ENCODE results near the gene PTPRT.

Gene PTPRT

DNA sequence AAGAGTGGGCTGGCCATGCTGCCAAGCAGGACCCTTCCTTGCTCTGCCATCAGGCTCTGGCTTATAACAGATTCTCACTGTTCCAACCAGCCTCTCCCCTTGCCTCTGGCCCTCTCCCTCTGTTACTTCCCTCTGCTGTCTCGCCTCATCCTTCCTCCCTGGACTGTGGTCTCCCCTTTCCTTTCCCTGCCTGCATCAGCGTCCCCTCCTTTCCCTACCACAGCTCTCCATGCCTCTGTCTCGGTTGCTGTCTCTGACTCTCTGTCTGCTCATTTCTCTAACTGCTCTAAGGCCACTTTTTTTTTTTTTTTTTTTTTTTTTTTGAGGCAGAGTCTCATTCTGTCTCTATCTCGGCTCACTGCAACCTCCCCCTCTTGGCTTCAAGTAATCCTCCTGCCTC is 173.4 kb downstream of the PTPRT start:
- DNase-seq: no peak

DNA sequence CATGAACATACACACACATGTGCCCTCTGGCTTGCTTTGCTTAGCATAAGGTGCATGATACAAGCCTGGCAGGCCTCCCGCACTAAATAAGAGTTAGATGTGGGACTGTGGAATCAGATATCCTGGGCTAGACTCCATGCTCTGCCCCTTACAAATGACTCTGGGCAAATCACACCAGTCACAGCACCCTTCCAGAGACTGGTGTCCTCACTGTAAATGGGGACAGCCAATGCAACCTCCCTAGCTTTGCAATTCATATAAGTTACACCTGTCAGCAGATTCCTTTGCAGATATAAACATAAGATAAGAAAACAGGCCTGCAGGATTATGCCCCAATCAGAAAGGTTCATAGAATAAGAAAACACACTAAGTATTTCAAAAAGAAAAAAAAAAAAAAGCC is 174.1 kb downstream of the PTPRT start:
- no peak for DNase-seq

DNA sequence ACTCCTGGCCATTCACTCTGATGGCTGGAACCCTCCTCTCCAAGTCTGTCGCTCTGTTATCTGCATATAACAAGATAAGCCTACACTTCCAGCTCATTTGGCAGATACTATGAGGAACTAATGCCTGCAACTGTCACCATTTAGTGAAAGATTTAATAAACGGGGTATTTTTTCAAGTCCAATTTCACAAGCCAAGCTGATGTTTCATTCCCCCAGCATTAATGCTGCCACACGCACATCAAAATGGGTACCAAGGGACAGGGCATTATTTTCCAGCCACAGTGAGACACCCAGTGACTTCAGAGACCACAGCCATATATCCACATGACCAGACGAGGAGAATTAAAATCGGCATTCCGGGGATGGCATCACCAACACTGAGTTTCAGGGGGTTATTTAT is 175.5 kb downstream of the PTPRT start:
- no peak for DNase-seq

DNA sequence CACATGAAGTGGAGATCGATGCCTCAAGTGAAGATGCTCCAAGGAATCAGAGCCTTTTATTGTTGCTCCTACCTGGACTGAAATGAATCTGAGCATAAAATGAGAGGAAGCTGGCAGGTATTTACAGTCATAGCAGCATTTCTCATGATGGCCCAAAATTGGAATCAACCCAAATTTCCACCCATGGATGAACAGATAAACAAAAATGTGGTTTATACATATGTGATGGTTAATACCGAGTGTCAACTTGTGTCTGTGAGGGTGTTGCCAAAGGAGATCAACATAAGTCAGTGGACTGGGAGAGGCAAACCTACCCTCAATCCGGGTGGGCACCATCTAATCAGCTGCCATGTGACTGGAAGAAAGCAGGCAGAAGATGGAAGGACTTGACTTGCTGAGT is 178.2 kb downstream of the PTPRT start:
- DNase-seq: no peak

DNA sequence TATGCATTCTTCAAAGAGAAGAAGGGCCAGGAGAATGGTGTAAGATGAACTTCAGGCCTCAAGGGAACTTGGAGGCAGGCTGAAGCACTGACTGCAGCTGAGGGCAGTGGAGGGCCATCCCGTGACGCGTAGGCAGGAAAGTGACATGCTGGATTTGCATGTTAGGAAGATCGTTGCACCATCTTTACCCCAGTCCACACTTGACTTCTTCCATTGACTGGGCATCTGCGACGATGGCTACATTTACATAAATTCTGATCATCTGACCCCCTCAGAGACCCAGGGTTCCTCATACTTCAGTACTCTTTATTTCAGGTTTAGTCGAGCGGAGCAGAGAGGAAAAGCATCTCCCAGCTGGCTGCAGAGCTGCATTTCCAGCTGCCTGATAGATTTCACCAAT is 180.2 kb downstream of the PTPRT start:
- DNase-seq: no peak

DNA sequence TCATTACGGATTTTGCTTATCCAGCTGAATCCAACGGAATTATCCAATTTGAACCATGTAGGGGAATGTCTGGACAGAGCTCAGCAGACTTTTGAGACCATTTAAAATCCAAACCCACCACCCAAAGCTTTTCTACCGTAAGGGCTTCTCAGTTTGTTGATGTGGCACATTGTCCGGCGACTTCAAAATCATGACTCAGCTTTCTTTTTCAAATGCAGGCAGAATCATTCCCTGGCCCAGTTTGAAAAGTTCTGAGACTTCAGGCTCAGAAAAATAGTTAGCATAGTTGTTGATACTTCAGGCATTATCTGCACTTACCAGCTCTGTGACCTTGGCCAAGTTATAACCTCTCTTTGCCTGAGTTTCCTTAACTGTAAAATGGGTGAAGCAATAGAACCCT is 182.2 kb downstream of the PTPRT start:
- DNase-seq: no peak

DNA sequence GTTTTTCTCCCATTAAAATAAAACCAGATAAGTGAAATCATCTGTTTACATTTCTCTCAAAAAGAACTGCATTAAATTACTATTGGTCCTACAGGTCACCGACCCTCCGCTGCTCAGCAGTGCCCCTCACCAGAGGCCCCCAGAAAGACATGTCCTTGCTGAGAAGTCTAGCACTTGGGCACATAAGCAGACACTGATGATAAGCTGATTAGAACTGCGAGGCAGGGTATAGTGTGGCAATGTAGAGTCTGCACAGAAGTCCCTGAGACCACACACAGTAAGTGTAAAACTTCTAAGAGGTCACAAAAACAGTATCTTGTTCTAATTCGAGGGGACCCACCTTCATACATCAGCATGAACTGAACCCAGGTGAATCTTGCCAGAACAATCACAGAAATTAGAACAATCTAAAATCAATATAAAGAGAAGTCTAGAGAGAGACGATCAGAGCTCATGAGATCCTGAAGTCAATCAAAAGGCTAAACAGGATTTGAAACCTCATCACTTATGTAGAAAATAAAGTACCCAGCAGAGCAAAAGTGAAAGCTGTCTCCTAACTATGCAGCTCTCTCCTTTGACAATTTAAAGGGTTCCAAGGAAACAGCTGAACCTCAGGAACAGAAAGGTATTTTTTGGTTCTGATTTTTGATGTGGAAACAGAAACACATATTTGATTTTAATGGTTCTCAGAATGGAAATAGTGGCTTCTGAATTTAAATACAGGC is 182.9 kb downstream of the PTPRT start:
- no peak for DNase-seq

DNA sequence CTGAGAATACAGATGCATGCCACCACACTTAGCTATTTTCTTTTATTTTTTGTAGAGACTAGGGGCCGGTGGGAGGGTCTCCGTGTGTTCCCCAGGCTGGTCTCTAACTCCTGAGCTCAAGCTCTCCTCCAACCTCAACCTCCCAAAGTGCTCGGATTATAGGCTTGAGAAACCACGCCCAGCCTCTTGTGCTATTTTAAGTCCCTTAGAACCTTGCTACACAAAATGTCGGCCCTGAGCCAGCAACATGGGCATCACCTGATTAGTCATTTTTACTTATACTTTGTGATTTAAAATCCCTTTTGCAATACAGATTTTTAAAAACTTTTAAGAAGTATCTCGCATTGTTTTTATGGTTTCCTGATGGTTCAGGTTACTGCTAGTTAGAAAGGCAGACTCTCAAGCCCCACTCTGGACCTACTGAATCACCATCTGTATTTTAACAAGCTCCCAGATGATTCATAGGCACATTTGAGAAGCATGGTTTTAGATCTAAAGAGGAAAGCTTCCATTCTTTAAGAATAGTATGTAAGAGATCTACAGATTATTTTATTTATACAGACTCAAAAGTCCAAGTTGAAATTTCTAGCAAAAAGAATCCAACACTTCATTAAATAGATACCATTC is 186.3 kb downstream of the PTPRT start:
- no peak for DNase-seq

DNA sequence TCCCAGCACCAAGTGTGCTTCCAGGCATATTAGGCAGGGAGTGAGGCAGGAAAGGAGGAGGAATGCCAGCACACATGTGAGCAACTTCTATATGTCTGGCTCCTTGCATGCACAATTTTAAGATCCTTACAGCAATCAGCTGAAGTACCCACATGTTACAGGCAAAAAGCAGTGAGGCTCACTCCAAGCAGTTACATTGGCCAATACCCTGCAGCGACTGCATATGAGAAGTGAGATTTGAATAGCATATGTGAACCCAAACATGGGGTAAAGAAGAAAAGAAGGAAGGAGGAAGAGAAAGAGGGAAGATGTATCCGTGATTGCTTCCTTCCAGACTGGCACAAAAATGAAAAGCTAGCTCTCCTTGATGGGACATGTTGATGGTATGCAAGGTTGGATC is 193.6 kb downstream of the PTPRT start:
- no peak for DNase-seq

DNA sequence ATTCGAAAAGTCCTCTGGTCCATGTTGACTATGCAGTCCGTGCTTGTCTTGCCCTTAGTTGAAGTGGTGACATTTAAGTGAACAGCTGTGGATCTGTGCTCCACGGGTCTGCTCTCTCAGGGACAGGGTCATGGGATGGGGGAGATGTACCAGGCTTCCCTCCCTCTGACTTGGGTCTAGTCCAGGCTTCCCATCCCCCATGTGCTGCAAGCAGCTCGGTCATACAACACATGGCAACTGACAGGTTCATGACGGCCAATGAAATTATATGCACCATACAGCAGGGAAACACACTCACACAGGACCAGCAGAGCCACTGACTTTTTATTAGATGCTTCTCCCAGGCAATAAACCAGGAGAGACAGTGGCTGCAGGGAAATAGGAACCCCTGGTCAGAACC is 201.4 kb downstream of the PTPRT start:
- DNase-seq: no peak

DNA sequence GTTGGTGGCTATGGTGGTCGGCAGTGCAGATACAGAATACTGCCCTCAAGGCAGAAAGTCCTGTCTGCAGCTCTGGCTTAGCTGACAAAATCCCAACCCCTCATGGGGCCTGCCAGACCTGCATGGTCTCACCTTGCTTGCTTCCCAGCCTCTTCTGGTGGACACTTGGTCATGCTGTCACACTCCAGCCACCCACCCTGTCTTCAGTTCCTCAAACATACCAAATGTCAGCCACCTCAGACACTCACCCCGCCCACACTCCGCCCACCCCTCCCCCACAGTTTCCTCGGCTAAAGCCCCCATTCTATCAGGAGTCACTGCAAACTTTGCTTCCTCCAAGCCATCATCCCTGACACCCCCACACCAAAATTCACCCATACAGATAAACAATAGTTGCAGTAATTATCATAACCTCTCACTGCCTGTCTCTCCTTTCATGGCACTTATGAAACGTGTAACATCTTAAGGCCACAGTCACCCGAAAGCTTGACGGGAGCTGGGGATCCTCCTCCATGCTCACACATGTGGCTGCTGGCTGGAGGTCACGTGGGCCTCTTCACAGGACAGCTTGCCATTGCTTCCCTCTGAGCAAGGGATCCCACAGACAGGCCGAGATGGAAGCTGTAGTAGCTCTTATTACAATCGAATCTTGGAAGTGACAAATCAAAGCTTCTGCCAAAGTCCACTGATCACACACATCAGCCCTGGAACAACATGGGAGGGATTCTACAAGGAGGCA is 202.2 kb downstream of the PTPRT start:
- DNase-seq: no peak

DNA sequence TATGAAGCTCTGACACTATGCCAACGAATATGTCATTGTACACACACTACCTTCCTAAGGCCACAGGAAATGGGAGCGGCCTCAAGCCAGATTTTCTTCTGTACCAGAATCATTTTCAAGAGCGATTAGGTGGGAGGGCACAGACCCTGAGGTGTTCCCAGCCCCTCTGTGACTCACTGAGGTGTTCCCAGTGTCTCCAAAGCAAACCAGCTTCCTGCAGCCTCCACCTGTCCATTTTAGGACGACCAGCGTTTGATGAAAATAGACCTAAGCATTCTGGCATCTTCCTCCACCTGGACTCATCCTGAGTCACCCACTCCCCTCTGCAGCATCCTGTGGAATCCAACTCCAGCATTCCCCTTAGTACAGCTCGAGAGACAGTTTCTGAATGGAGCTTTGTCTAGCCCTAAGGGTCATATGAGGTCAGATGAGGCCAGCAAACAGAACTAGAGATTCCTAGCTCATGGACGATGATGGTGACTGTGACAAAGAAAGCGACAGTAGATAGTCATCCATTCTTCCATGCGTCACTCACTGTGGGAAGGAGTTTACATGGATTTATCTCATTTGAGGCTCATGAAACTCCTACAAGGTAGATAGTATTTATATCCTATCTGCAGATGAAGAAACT is 203.4 kb downstream of the PTPRT start:
- DNase-seq: no peak

DNA sequence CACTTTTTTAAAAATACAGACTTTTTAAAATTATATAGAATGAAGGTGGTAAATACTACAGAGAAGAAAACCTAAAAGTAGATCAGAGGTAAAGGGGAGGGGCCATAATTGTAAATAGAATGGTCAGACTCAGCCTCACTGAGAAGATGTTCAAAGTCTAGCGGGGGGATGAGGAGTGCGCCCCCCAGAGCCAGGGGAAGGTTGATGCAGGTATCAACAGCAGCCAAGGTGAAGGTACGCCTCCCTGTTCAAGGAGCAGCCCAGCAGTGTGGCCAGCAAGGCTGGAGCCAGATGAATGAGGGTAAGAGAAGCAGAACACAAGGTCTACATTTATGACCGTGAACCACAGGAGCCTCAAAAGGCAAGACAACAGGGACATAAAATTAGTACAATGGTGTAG is 204.1 kb downstream of the PTPRT start:
- DNase-seq: no peak

DNA sequence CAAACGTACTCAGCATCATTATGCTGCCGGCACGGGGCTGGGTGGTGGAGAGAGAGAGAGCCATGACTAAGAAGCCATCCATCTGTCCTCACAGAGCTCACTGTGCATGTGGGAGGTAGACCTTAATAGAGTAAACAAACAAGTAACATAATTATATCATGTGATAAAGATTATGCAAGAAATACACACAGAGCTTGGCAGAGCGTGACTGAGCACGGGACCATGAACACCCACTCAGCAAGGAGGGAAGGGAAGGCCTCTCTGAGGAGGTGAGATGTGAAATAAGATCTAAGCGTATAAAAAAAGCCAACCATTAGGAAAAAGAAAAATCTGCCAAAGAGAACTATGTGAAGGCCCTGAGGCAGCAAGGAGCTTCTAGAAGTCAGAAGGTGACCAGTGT is 207.5 kb downstream of the PTPRT start:
- no peak for DNase-seq

DNA sequence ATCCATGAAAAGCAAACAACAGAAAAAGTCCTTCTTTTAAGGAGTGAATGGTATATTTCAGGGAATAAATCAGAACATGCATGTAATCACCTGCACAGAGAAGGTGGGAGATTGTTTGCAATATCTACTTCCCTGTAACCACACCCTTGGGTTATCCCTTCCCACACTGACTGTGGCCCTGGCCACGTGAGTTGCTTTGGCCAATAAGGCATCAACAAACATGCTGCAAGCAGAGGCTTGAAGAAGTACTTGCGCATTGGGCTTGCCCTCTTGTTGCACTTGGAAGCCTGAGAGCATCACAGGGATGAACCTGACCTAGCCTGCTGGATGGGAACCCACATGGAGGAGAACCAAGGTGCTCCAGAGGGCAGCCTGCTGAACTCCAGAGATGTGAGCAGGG is 208.5 kb downstream of the PTPRT start:
- no peak for DNase-seq

DNA sequence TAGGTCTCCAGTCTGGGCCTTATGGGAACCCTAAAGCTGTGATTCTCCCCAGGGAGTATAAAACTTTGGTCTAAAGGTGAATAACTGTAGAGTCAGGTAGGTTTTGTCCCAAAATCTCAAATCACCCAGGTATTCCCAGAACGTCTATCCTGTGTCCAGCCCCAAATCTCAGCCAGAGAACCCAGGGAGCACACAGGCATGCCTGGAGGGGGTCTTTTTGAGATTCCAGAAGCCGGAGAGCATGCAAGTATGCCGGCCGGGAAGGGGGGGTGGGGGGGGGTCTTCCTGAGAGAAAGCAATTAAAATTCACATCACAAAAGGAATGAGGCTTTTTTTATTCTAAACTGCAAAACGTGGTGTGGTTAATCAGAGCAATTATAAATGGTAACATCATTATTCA is 210.0 kb downstream of the PTPRT start:
- DNase-seq: no peak

DNA sequence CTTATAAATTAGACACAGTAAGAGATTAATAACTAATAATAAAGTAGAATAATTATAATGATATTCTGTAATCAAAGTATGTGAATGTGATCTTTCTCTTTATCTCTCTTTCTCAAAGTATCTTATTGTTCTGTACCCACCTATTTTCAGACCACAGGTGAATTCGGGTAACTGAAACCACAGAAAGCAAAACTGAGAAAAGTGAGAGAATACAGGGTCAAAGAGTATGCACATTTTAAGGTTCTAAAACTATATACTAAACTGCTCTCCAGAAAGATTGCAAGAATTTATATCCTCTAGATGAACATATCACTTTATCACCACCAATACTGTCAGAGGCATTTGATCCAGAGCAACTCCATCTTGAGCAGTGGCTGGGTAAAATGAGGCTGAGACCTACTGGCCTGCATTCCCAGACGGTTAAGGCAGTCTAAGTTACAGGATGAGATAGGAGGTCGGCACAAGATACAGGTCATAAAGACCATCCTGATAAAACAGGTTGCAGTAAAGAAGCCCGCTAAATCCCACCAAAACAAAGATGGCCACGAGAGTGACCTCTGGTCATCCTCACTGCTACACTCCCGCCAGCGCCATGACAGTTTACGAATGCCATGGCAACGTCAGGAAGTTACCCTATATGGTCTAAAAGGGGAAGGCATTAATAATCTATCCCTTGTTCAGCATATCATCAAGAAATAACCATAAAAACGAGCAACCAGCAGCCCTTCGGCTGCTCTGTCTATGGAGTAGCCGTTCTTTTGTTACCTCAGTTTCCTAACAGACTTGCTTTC is 211.3 kb downstream of the PTPRT start:
- DNase-seq: no peak

DNA sequence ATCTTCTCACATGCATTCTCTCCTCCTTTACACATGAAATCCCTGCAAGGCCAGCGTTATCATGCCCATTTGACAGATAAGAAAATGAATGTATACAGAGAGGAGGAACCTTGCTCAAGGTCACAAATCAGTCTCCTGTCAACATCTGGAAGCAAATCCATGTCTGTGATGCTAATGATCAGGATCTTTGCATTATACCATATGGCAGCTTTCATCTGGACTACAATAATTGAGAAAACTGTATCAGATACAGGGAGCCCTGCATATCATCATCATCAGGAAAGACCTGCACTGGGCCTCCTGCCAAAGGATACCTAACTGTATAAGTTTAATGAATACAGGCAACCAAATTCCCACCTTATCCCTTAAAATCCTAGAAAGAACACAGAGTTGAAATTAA is 213.7 kb downstream of the PTPRT start:
- no peak for DNase-seq

DNA sequence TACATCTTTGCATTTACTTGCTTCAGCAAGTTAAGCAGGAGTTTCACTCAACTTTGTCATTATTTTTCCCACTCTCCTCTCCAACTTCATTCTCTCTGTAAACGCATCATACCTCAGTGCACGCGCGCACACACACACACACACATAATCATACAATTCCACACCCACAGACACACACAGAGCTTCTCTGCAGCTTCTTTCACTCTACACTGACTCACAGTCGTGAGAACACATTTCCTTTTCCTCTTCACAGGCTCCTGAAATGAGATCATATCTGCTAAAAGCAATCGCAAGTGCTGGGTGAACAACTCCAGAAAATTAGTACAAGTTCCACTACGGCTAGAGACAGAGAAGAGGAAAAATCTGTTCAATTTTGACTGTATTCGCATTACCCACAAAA is 215.4 kb downstream of the PTPRT start:
- DNase-seq: no peak

DNA sequence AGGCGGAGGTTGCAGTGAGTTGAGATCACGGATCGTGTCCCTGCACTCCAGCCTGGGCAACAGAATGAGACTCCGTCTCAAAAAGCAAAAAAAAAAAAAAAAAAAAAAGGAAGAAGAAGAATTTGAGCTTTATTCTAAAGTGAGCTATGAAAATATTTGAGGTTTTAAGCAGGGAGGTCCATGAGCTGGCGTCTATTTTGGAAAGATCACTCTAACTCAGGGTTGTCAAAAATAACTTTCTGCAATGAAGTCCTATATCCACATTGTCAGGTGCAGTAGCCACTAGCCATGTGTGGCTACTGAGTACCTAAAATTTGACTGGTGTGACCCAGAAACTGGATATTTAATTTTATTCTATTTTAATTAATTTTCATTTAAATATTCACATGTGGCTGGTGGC is 217.1 kb downstream of the PTPRT start:
- DNase-seq: no peak

DNA sequence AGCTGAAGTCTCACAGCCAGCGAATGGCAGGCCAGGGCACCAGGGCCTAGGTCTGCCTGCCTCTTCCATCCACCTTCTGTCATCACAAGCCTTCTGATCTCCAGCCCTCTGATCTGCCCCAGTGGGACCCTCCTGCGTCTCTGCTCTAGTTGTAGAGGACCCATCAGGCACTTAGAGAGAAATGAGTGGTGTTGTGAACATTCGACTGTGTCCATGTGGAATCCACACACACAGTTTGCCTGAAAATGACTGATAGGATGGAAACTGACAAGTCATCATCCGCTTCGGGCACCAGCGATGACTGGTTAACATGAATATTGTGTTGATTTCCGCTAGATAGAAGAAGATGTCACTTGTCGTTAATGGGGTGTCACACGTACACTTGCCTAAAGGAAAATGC is 221.0 kb downstream of the PTPRT start:
- no peak for DNase-seq

DNA sequence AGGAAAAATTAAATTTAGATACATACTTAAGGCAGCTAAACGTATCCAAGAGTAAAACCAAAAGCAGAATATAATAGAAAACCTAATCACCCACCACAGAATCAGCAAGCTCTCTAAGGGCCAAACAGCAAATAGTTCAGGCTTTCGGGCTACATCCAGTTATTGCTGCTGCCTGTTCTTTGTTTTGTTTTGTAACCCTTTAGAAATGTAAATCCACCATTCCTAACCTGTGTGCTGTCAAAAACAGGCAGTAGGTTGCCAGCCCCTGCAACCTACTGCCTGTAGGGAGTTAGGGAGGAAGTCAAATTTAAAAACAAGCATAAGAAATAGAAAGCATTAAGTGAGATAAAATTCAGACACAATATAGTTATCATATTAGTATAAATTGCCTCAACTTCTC is 225.9 kb downstream of the PTPRT start:
- no peak for DNase-seq

DNA sequence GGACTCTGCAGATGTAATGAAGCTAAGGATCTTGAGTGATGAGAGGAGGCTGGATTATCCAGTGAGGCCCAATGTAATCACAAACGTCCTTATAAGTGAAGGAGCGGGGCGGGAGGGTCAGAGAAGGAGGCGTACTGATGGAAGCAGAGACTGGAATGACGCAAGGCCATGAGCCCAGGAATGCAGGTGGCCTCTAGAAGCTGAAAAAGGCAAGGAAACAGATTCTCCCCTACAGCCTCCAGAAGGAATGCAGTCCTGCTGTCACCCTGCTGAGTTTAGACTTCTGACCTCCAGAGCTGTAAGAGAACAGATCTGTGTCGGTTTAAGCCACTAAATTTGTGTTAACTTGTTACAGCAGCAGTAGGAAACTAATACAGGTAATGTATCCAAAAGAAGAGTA is 227.9 kb downstream of the PTPRT start:
- DNase-seq: no peak
